Activated naive CD4-positive, alpha-beta T cell treated with anti-CD3 and anti-CD28 coated beads, Interleukin-2, amount 10 ng/mL, durations not matched to agents 7 days and 5 days (primary cell): ENCODE measurements around the gene KRT16.
A peak's percentile ranks its signal among the peaks of the same experiment; 100 is the strongest.
"Not testable (repeated sequence)": the region's sequence is repeated elsewhere in the genome, so short reads cannot be mapped to it uniquely, and the experiment has no call there.

ENCODE experiments used
- CTCF ChIA-PET: fragments of 350-600 bp; sonication (Branson Sonifier 250); formaldehyde crosslinking; loops from one replicate; lab custom pipeline; 2021; ENCODE audit warnings: antibody characterized with exemption; lab: Charles Lee
- DNase-seq: peaks from one replicate; pipeline ENCODE4 v3.0.0-alpha.2; 2020
- H3K27ac Mint-ChIP-seq: one replicate; pipeline ENCODE4 v1.8.0; 2021; ENCODE audit warnings: mild to moderate bottlenecking, moderate library complexity, mixed read lengths
- H3K27me3 Mint-ChIP-seq: one replicate; pipeline ENCODE4 v1.8.0; 2021; ENCODE audit warnings: mild to moderate bottlenecking, mixed read lengths
- H3K36me3 Mint-ChIP-seq: one replicate; pipeline ENCODE4 v1.8.0; 2021; ENCODE audit warnings: mixed read lengths
- H3K4me1 Mint-ChIP-seq: one replicate; pipeline ENCODE4 v1.8.0; 2021; ENCODE audit warnings: mixed read lengths
- H3K4me3 Mint-ChIP-seq: one replicate; pipeline ENCODE4 v1.8.0; 2021; ENCODE audit warnings: mild to moderate bottlenecking, moderate library complexity, mixed read lengths
- H3K9me3 Mint-ChIP-seq: one replicate; pipeline ENCODE4 v1.8.0; 2021; ENCODE audit warnings: mixed read lengths

KRT16 gene

DNA sequence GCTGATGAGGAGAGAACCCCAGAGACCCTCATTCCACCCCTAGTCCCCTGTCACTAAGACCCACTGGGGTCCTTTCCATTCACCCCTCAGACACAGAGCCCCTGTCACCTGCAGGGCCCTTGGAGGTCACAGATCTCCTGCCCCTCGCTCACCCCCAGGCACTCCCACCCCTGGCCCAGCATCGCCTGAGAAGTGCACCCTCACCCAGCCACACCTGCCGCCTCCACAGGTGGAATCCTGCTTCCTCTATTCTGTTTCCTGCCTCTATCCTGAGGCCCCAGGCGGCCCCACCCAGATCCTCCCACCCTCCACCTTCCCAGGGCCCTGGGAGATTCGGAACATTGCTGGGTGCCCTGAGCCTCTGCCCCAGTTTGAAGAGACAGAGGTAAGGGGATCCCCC is 25.6 kb upstream of the KRT16 start:
- CTCF ChIA-PET = interaction anchor here (2.8 kb wide), 1 partner anchor 11 kb away, joined by 15 read pairs; no protein-coding TSS in a partner anchor
- Mint-ChIP-seq H3K27ac (no peak overlapping the region), H3K9me3 (no peaks in the 10 kb centered on the region), H3K4me3 (no peak overlapping the region), H3K36me3 (no peaks in the 10 kb centered on the region), H3K4me1 (no peaks in the 10 kb centered on the region), H3K27me3 (peaks cover 4% of the 10 kb centered on the region)
- no peak for DNase-seq

DNA sequence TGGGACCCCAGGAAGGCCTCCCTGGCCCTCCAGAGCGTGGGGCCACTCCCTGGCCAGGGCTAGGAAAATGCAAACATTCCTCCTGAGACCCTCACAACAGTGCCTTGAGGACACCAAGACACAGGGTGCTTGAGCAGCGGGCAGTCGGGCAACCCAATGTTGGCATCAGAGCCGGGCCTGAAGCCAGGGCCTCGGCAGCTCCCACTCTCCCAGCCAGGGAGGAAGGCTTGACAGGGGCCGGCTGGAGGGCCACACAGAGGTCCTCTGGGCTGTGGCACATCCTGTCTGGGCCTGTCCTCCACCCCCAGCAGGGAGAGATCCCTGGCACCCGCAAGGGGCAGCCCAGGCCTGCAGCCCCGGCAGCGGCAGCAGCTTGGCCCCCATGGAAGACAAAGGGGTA is 24.1 kb upstream of the KRT16 start:
- Mint-ChIP-seq H3K4me3 (no peak overlapping the region), H3K9me3 (no peaks in the 10 kb centered on the region), H3K27ac (no peak overlapping the region), H3K4me1 (no peaks in the 10 kb centered on the region), H3K27me3 (no peaks in the 10 kb centered on the region), H3K36me3 (no peaks in the 10 kb centered on the region)
- DNase-seq = no peak
- CTCF ChIA-PET = interaction anchor here (1.1 to 2.8 kb wide), 3 partner anchors 12 to 87 kb away, joined by 3 to 15 read pairs (median 8); no protein-coding TSS in a partner anchor

DNA sequence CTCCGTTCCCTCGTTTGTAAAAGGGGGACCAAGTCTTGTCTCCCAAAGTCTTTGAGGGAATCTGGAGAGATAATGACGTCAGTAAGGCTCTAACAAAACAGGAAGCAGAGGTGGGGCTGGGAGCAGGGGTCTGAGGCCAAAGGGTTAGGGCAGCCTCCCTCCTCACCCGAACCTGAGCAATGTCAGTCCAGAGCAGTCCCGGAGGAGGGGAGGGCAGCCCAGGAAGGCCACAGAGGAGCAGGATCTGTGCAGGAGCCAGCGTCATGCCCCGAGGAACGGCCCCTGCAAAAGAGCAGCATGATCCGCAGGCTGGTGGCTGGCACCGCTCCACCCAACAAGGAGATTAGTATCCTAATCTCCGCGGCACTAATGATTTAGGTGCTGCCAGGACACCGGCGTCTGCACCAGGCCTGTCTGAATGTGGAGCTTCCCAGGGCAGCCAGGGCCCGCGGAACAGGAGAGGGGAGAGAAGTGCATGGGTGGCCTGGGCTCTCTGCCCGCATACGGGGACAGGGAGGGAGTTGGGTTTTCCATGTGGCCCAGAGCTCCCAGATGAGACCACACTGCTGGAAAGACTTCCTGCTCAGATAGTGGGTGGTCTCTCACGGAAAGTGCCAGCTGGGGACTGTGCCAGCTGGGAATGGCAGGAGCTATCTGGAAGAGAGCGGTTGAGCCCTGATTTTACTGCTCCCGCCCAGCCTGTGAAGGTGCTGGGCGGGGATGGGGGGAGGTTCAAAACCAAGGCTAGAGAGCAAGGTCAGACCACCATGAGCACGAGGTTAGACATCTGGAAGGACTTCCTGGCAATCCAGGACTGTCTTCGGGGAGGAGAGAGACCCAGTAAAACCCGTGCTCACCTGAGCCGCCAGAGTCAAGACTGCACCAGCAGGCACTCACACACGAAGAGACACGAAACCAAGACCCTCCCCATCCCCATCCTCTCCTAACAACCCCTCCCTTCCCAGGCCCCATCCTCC is 22.8 kb upstream of the KRT16 start:
- Mint-ChIP-seq H3K36me3 (no peaks in the 10 kb centered on the region), H3K4me1 (no peaks in the 10 kb centered on the region), H3K27me3 (no peaks in the 10 kb centered on the region), H3K27ac (no peak overlapping the region), H3K9me3 (no peaks in the 10 kb centered on the region), H3K4me3 (no peak overlapping the region)
- DNase-seq = no peak
- CTCF ChIA-PET = interaction anchor here (1.1 to 2.8 kb wide), 3 partner anchors 13 to 86 kb away, joined by 3 to 15 read pairs (median 3); no protein-coding TSS in a partner anchor

DNA sequence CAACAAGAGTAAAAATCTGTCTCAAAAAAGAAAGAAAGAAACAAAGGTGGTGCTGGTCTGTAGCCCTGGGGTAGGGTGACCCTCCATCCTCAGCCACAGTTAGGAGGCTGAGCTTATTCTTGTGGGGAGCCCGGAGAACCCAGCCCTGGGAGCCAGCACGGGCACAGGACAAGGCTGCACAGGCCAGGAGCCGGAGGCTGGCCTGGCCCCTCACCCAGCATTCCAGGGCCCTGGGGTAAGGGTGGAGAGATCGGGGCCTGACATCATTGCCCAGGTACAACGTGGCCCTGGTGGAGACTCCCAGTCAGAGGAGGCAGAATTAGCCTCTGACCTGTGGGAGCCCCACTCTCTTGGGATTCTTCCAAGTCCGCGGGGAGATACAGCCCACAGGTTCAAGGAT is 22.1 kb upstream of the KRT16 start:
- DNase-seq = no peak
- Mint-ChIP-seq H3K4me1 (no peaks in the 10 kb centered on the region), H3K9me3 (no peaks in the 10 kb centered on the region), H3K27ac (no peak overlapping the region), H3K27me3 (no peaks in the 10 kb centered on the region), H3K36me3 (no peaks in the 10 kb centered on the region), H3K4me3 (no peak overlapping the region)
- CTCF ChIA-PET = interaction anchor here (0.8 to 1.2 kb wide), 2 partner anchors 14 to 85 kb away, joined by 3 to 4 read pairs; no protein-coding TSS in a partner anchor

DNA sequence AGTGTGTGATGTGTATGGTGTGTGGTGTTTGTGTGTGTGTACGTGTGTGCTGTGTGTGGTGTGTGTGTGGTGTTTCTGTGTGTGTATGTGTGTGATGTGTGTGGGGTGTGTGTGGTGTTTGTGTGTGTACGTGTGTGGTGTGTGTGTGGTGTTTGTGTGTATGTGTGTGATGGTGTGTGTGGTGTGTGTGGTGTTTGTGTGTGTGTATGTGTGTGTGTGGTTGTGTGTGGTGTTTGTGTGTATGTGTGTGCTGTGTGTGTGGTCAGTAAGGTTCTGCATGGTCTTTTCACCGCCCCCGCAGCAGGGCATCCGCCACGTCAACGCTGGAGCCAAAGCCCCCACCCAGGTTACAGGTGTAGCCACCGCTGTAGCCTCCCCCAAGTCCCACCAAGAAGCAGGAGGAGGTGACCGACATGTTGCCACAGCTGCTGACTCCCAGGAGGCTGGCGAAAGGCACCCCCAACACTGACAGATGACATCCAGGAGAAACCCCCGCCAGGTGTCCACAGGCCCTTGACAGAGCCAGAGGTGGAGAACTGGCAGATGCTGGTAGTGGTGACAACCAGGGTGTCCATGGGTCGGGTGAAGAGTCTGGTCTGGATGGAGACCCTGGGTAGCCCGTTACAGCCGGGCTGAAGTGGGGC is 21.1 kb upstream of the KRT16 start:
- no peaks in the 10 kb centered on the region for H3K36me3 Mint-ChIP-seq

DNA sequence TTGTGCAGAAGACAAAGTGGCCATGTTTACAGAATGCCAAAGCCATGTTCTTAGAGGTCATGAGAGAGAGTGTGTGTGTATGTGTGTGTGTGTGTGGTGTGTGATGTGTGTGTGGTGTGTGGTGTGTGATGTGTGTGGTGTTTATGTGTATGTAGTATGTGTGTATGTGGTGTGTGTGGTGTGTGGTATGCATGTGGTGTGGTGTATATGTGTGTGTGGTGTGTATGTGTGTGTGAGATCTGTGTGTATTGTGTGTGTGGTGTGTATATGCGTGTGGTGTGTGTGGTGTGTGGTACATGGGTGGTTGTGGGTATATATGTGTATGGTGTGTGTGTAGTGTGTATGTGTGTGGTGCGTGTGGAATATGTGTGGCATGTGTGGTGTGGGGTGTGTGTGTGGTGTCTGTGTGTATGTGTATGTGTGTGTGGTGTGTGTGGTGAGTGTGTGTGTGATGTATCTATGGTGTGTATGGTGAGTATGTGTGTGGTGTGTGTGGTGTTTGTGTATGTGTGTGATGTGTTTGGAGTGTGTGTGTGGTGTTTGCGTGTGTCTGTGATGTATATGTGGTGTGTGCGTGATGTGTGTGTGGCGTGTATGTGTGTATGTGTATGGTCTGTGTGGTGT is 20.0 kb upstream of the KRT16 start:
- Mint-ChIP-seq H3K36me3 (no peaks in the 10 kb centered on the region), H3K4me1 (no peaks in the 10 kb centered on the region), H3K27ac (no peak overlapping the region), H3K27me3 (no peaks in the 10 kb centered on the region), H3K9me3 (no peaks in the 10 kb centered on the region), H3K4me3 (no peak overlapping the region)
- no peak for DNase-seq
- CTCF ChIA-PET = no interaction called here

More for the DNA sequence above, 21.1 kb upstream of the KRT16 start:
- H3K27me3 Mint-ChIP-seq = no peaks in the 10 kb centered on the region
- H3K4me3 Mint-ChIP-seq = no peak overlapping the region
- no peaks in the 10 kb centered on the region for H3K9me3 Mint-ChIP-seq
- H3K27ac Mint-ChIP-seq = no peak overlapping the region
- DNase-seq = peak; percentile 32
- CTCF ChIA-PET = interaction anchor here (0.8 to 1.2 kb wide), 2 partner anchors 15 to 84 kb away, joined by 3 to 4 read pairs; no protein-coding TSS in a partner anchor
- H3K4me1 Mint-ChIP-seq = no peaks in the 10 kb centered on the region

DNA sequence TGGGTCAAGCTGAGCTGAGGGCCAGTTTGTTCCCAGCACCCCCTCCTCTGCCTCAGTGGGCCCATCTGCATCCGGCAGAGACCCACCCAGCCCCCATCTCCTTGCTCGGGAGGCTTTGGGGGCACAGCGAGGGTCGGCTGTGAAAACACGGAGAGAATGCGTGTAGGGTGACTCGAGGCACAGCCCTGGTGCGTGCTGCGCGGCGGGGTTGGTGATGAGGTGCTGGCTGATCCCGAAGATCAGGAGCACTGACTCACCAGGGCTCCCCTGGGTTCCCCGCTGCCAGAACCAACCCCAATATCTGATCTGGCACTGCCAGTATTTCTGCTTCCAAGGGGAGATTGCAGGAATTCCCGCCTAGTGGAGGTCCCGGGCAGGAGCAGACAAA is 19.3 kb upstream of the KRT16 start:
- H3K4me3 Mint-ChIP-seq = no peak overlapping the region
- H3K4me1 Mint-ChIP-seq = no peaks in the 10 kb centered on the region
- CTCF ChIA-PET = no interaction called here

DNA sequence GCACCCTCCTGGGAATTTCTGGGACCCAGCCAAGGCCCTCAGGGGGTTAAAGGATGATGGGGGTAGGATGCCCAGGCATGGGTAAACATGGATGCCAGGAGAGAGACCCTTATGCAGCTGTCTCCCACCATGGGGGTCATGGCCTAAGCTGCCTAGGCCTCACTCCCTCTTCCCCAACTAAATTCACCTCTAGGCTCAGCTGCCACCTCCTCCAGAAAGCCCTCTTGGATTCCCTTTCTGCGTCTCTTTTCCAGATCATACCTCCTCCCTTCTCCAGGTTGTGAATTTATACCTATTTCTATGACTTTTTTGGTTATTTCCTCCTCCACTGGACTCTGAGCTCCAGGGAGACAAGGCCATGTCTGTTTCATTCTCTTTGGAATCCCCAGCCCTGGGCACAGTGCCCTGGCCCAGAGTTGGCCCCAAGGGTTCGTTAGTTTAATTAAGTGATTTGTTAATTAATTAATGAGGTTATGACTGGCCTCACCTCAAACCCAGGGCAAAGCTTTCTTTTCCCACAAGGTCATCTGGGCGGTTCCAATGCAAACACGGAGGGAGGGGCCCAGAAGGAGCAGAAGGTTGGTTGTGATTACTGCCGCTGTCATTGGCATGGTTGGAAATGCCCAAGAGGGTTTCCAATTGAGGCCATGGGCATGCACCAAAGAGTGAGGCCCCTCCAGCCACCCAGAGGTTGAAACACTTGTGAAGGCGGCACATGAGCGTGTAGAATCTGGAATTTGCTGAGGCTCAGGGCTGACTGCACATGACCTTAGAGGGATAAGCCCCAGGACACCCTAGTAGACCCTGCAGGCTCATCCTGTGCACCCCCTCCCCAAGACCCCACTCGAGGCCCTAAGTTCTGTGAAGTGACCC is 18.7 kb upstream of the KRT16 start:
- Mint-ChIP-seq H3K36me3 (no peaks in the 10 kb centered on the region), H3K4me3 (no peak overlapping the region), H3K4me1 (no peaks in the 10 kb centered on the region), H3K27me3 (no peaks in the 10 kb centered on the region), H3K27ac (no peak overlapping the region), H3K9me3 (no peaks in the 10 kb centered on the region)
- DNase-seq = no peak
- CTCF ChIA-PET = no interaction called here

More for the DNA sequence above, 19.3 kb upstream of the KRT16 start:
- H3K36me3 Mint-ChIP-seq = no peaks in the 10 kb centered on the region
- DNase-seq = no peak
- no peak overlapping the region for H3K27ac Mint-ChIP-seq
- no peaks in the 10 kb centered on the region for H3K9me3 Mint-ChIP-seq
- no peaks in the 10 kb centered on the region for H3K27me3 Mint-ChIP-seq

DNA sequence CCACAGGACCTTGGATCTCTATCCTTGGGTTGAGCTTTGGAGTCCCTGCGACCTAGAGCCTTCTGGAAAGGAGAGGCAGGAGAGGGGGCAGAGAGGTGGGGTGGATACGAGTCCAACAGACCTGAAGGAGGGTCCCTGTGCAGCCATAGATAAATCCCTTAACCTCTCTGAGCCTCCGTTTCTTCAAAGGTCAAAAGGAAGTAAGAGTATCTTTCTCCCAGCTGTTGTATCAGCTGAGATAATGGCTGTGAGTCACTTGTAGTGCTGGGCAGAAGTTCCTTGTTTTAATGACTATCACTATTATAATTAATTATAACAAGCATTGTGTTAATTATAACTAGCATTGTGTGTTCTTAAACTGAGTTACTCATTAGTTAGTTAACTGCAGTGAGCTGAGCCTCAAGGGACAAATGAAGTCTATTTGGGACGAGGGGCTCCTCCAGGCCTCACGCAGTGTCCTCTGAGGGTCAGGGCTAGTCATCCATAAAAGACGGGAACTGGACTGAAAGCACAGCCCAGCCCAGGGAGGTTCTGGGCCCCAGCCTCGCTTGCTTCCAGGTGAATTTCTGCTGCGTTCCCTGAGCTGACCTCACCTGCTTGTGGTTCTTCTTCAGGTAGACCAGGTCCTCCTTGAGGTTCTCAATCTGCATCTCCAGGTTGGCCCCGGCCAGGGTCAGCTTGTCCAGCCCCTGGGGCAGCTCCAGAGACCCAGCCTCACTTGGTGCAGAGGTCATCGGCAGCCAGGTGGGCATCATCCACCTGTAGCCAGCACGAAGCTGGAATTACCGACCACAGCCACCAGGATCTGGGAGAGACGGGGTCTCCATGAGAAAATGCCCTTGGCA is 17.5 kb upstream of the KRT16 start:
- CTCF ChIA-PET = no interaction called here
- H3K4me3 Mint-ChIP-seq = no peak overlapping the region
- no peak overlapping the region for H3K27ac Mint-ChIP-seq
- H3K4me1 Mint-ChIP-seq = no peaks in the 10 kb centered on the region
- no peaks in the 10 kb centered on the region for H3K9me3 Mint-ChIP-seq
- H3K36me3 Mint-ChIP-seq = no peaks in the 10 kb centered on the region
- no peaks in the 10 kb centered on the region for H3K27me3 Mint-ChIP-seq
- no peak for DNase-seq

DNA sequence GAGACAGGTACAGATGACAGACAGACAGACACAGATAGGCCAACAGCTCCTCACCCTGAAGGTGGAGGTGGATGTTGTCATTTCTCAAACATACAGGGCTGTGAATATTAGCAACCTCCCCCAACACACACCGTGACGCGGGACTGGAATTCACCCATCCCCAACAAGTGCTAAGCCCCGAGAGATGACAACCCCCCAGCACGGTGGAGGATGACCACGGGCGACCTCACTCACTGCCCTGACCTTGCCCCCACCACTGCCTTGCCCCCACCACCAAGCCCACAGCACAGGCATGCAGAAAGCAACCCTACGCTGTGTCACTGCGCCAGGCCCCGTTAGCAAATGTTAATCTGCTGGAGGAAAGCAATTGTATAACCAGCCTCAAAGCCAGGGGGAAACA is 16.7 kb upstream of the KRT16 start:
- no peaks in the 10 kb centered on the region for H3K27me3 Mint-ChIP-seq
- no peaks in the 10 kb centered on the region for H3K9me3 Mint-ChIP-seq
- DNase-seq = no peak
- H3K4me1 Mint-ChIP-seq = no peaks in the 10 kb centered on the region
- CTCF ChIA-PET = no interaction called here
- no peak overlapping the region for H3K4me3 Mint-ChIP-seq
- no peaks in the 10 kb centered on the region for H3K36me3 Mint-ChIP-seq
- no peak overlapping the region for H3K27ac Mint-ChIP-seq

DNA sequence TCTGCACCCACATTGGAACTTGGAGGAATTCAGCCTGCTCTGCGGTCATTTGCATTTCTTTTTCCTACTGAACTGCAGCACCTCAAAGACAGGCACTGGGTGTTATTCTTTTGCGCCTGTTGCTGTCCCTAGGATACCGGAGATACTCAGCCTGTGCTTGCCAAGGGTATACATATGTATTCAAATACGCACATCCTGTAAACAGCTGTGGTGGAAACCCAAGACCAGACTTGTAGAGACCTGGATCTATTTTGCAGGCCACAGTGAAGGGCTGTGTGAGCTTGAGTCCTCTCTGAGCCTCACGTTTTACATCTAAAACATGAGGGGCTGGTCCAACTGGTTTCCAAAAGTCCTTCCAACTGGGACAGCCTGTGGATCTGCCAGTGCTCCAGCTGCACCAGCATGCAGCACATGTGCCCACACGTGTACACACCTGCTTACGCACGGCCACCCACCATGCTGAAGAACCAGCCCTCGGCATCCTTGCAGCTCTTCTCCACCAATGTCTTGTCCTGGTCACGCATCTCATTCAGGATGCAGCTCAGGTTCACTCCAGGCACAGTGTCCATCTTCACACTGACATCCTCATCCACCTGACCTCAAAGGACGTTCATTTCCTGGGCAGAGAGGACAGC is 16.2 kb upstream of the KRT16 start:
- H3K27me3 Mint-ChIP-seq, H3K4me1 Mint-ChIP-seq, DNase-seq, H3K4me3 Mint-ChIP-seq, H3K36me3 Mint-ChIP-seq, H3K27ac Mint-ChIP-seq, CTCF ChIA-PET, H3K9me3 Mint-ChIP-seq: not testable (repeated sequence)

DNA sequence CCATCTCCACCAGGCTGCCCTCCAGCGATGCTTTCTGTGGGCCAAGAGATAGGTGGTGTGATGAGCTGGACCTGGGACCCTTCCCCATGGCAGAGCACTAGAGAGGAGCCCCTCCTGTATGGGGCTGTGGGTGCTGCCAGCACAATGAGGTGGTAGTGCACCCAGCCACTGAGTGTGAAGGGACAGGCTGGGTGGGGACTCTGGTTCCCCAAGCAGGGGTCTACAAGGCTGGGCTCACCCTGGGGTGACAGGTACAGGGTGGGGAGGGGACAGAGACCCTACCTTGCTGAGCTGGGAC is 15.5 kb upstream of the KRT16 start:
- H3K9me3 Mint-ChIP-seq, H3K36me3 Mint-ChIP-seq, H3K27me3 Mint-ChIP-seq, H3K27ac Mint-ChIP-seq, DNase-seq, CTCF ChIA-PET, H3K4me1 Mint-ChIP-seq, H3K4me3 Mint-ChIP-seq: not testable (repeated sequence)
